Loucy (cell line): ENCODE results near the gene B4GALNT1.
"Not testable (repeated sequence)": the region's sequence is repeated elsewhere in the genome, so short reads cannot be mapped to it uniquely, and the experiment has no call there.

Source experiments
- H2AFZ ChIP-seq: fragments of 200-600 bp; sonication (generic); 2 replicates; pipeline ENCODE4 v1.6.0; 2016; ENCODE audit warnings: antibody characterized with exemption, mild to moderate bottlenecking, low read length, moderate library complexity
- H3F3A ChIP-seq: fragments of 200-600 bp; 2 replicates; pipeline ENCODE4 v1.6.0; 2016; ENCODE audit warnings: antibody characterized with exemption, low read depth, mild to moderate bottlenecking
- H3K27me3 ChIP-seq: fragments of 200-600 bp; sonication (generic); 2 replicates; pipeline ENCODE4 v1.6.1; 2014; ENCODE audit warnings: low read length, mild to moderate bottlenecking; ENCODE audit not compliant: insufficient read depth, poor library complexity, severe bottlenecking
- H3K36me3 ChIP-seq: fragments of 200-600 bp; sonication (generic); 2 replicates; pipeline ENCODE4 v1.6.1; 2016; ENCODE audit warnings: low read length; ENCODE audit not compliant: insufficient read depth
- H3K4me1 ChIP-seq: fragments of 200-600 bp; sonication (generic); 2 replicates; pipeline ENCODE4 v1.5.1; 2014; ENCODE audit warnings: low read length, mild to moderate bottlenecking; ENCODE audit not compliant: insufficient read depth, poor library complexity, severe bottlenecking
- H3K4me2 ChIP-seq: fragments of 200-600 bp; sonication (generic); 2 replicates; pipeline ENCODE4 v1.6.0; 2014; ENCODE audit warnings: antibody characterized with exemption, low read length, low read depth, mild to moderate bottlenecking; ENCODE audit not compliant: poor library complexity, severe bottlenecking
- H3K4me3 ChIP-seq: fragments of 200-600 bp; sonication (generic); 2 replicates; pipeline ENCODE4 v1.5.1; 2014; ENCODE audit warnings: low read length, mild to moderate bottlenecking, mixed read lengths; ENCODE audit not compliant: poor library complexity, severe bottlenecking
- H3K79me2 ChIP-seq: fragments of 200-600 bp; sonication (generic); 2 replicates; pipeline ENCODE4 v1.6.1; 2014; ENCODE audit warnings: low read length; ENCODE audit not compliant: insufficient read depth
- H3K9ac ChIP-seq: fragments of 200-600 bp; sonication (generic); 2 replicates; pipeline ENCODE4 v1.6.0; 2014; ENCODE audit warnings: mild to moderate bottlenecking, low read depth, low read length, moderate library complexity; ENCODE audit not compliant: poor library complexity, severe bottlenecking
- H3K9me2 ChIP-seq: fragments of 200-600 bp; sonication (generic); replicated peaks from 2 replicates; pipeline ENCODE4 v1.6.1; 2016; ENCODE audit warnings: low read depth, low read length, mixed read lengths
- H3K9me3 ChIP-seq: fragments of 200-600 bp; sonication (generic); 2 replicates; pipeline ENCODE4 v1.6.1; 2014; ENCODE audit warnings: mild to moderate bottlenecking, antibody characterized with exemption, low read length, low read depth; ENCODE audit not compliant: insufficient read depth
- H4K20me1 ChIP-seq: fragments of 200-600 bp; sonication (generic); 2 replicates; pipeline ENCODE4 v1.6.0; 2014; ENCODE audit warnings: antibody characterized with exemption, low read length, mild to moderate bottlenecking; ENCODE audit not compliant: insufficient read depth, poor library complexity, severe bottlenecking
- CTCF ChIP-seq: fragments of 200-600 bp; sonication (generic); conservative IDR thresholded peaks from 2 replicates; pipeline ENCODE4 v1.5.1; 2014; ENCODE audit warnings: mild to moderate bottlenecking, antibody characterized with exemption, low read length
- EZH2phosphoT487 ChIP-seq: fragments of 200-600 bp; IDR thresholded peaks from 2 replicates; pipeline ENCODE4 v1.6.1; 2018; ENCODE audit warnings: antibody characterized with exemption, mild to moderate bottlenecking, moderate library complexity, borderline replicate concordance

B4GALNT1 gene

DNA sequence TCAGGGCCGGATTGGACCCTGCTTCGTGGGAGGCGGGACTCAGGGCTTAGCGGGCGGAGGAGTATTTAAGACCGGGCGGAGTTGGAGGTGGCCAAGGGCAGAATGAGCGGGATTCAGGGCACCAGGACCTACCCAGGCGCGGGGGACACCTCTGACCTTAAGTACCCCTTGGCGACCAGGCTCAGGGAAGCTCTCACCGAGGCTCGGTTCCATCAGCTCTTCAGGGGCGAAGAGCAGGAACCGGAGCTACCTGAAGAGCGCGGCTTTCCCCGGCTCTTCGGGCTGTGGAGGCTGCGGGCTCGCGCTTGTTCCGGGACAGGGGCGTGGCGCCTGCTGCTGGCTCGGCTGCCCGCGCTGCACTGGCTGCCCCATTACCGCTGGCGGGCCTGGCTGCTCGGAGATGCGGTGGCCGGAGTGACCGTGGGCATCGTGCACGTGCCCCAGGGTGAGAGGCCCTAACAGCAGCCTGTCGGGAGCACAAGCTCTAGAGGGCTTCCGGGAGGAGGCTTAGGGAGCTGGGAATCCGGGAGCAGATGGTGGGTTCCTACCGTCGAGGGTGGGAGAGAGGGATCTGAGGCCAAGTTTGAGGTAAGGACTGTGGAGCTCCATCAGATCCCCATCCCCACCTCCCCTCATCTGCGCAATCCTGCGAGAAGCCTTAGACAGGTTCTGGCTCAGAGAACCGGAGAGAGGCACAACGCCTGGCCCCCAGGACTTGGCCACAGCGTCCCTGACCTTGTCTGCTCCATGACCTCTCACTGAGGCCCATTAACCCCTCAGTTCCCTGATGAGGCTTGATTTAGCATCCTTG, 13.4 kb downstream of the B4GALNT1 start:
- H3K79me2 ChIP-seq: no peaks in the 10 kb centered on the region
- no peaks in the 10 kb centered on the region for H3K9me2 ChIP-seq
- peaks cover 5% of the 10 kb centered on the region for H3K4me1 ChIP-seq
- H4K20me1 ChIP-seq: no peaks in the 10 kb centered on the region
- H3K9me3 ChIP-seq: no peaks in the 10 kb centered on the region
- H3K9ac ChIP-seq: no peak overlapping the region
- H3F3A ChIP-seq: no peaks in the 10 kb centered on the region
- no peak overlapping the region for H2AFZ ChIP-seq
- no peaks in the 10 kb centered on the region for H3K36me3 ChIP-seq
- H3K27me3 ChIP-seq: no peaks in the 10 kb centered on the region
- TF ChIP-seq CTCF: no peak
- H3K4me3 ChIP-seq: no peak overlapping the region
- H3K4me2 ChIP-seq: no peak overlapping the region

DNA sequence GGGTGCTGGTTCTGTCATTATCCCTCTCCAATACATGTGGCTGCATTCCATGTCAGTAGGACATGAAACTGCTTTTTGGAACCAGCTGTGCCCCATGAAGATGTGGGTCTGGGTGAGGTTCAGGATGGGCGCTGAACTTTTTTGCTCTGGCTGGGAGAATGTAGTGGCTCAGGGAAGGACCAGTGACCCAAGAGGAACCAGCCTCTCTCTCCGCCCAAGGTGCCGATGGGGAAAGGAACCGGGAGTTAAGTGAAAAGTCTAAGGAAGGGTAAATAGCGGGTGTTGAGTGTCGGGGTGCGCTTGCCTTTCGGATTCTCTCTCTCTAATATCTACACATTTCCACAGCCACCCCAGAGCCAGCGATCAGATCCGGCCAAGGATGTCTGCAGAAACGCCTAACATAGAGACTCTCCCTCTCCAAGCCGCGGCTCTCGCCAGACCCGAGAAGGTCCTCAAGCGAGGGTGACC, 14.0 kb downstream of the B4GALNT1 start:
- no peaks in the 10 kb centered on the region for H4K20me1 ChIP-seq
- H3K9ac ChIP-seq: no peak overlapping the region
- no peaks in the 10 kb centered on the region for H3K79me2 ChIP-seq
- no peaks in the 10 kb centered on the region for H3K27me3 ChIP-seq
- TF ChIP-seq CTCF: no peak
- no peak for TF ChIP-seq EZH2phosphoT487
- no peaks in the 10 kb centered on the region for H3F3A ChIP-seq
- H3K4me2 ChIP-seq: no peak overlapping the region
- H3K4me1 ChIP-seq: peaks cover 11% of the 10 kb centered on the region
- no peaks in the 10 kb centered on the region for H3K9me3 ChIP-seq
- no peaks in the 10 kb centered on the region for H3K9me2 ChIP-seq
- no peak overlapping the region for H2AFZ ChIP-seq
- no peak overlapping the region for H3K4me3 ChIP-seq
- no peaks in the 10 kb centered on the region for H3K36me3 ChIP-seq

DNA sequence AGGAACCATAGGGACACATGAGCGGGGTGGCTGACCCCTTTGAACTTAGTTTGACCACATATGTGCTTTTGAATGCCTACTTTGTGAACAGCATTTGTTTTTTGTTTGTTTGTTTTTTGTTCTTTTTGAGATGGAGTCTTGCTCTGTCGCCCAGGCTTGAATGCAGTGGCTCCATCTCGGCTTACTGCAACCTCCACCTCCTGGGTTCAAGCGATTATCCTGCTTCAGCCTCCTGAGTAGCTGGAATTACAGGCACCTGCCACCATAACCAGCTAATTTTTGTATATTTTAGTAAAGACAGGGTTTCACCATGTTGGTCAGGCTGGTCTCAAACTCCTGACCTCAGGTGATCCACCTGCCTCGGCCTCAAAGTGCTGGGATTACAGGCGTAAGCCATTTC, 14.6 kb downstream of the B4GALNT1 start:
- not testable (repeated sequence) for H3K79me2 ChIP-seq, H3K9me2 ChIP-seq, H3K36me3 ChIP-seq, H3K4me2 ChIP-seq, H3K9ac ChIP-seq, H3F3A ChIP-seq, H4K20me1 ChIP-seq, H3K27me3 ChIP-seq, H3K4me3 ChIP-seq, H3K9me3 ChIP-seq, H2AFZ ChIP-seq
- H3K4me1 ChIP-seq: peaks cover 15% of the 10 kb centered on the region

DNA sequence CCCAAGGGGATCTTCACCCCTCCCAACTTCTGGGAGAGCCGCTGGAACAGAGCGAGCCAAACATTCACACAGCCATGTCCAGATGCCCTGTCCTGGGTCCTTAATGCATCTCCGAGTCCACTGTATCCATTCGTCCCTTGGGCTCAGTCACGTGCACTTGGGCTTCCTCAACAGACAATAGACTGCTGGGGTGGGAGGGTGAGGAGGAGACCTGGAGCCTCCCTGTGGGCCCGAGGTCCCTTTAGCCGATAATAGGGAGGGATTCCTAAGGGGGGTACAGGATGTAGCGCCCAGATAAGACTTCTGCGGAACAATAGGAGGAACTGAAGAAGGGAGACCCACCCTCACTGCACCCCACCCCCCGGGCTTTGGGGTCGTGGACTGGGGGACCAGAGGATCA, 15.1 kb downstream of the B4GALNT1 start:
- Histone ChIP-seq H2AFZ (no peak overlapping the region), H4K20me1 (no peaks in the 10 kb centered on the region), H3K9ac (no peak overlapping the region), H3K4me2 (no peak overlapping the region), H3K79me2 (no peaks in the 10 kb centered on the region), H3K4me3 (no peak overlapping the region), H3K27me3 (no peaks in the 10 kb centered on the region), H3K36me3 (no peaks in the 10 kb centered on the region), H3K9me3 (no peaks in the 10 kb centered on the region), H3K9me2 (no peaks in the 10 kb centered on the region), H3K4me1 (peaks cover 15% of the 10 kb centered on the region), H3F3A (no peaks in the 10 kb centered on the region)
- TF ChIP-seq CTCF (no peak), EZH2phosphoT487 (no peak)
